ENCODE data around the gene COPS7B.

COPS7B gene

GRCh38 chr2:231785413-231785812 lies 832 bp upstream of the COPS7B start:
- DNase-seq (ENCODE audit: low read depth in 2 of 2, low spot score in 1 of 2) = no peak

- no peak for DNase-seq (ENCODE audit: low read depth in 2 of 2, low spot score in 1 of 2)
Observed at GRCh38 chr2:231785822-231786176, 446 bp upstream of the COPS7B start.

GRCh38 chr2:231786917-231787292 lies 660 bp downstream of the COPS7B start:
- DNase-seq (ENCODE audit: low read depth in 2 of 2, low spot score in 1 of 2) = no peak

GRCh38 chr2:231791107-231791506 lies 4.9 kb downstream of the COPS7B start:
- DNase-seq (ENCODE audit: low read depth in 2 of 2, low spot score in 1 of 2) = no peak

GRCh38 chr2:231794383-231794782 lies 8.1 kb downstream of the COPS7B start:
- DNase-seq (ENCODE audit: low read depth in 2 of 2, low spot score in 1 of 2) = no peak

- DNase-seq (ENCODE audit: low read depth in 2 of 2, low spot score in 1 of 2) = no peak
Observed at GRCh38 chr2:231795525-231796327, 9.5 kb downstream of the COPS7B start.

GRCh38 chr2:231800493-231801091 lies 14.3 kb downstream of the COPS7B start:
- no peak for DNase-seq (ENCODE audit: low read depth in 2 of 2, low spot score in 1 of 2)

GRCh38 chr2:231803501-231804138 lies 17.4 kb downstream of the COPS7B start:
- no peak for DNase-seq (ENCODE audit: low read depth in 2 of 2, low spot score in 1 of 2)

GRCh38 chr2:231807020-231807419 lies 20.8 kb downstream of the COPS7B start:
- no peak for DNase-seq (ENCODE audit: low read depth in 2 of 2, low spot score in 1 of 2)

- no peak for DNase-seq (ENCODE audit: low read depth in 2 of 2, low spot score in 1 of 2)
Observed at GRCh38 chr2:231810905-231811304, 24.7 kb downstream of the COPS7B start.

- no peak for DNase-seq (ENCODE audit: low read depth in 2 of 2, low spot score in 1 of 2)
Observed at GRCh38 chr2:231816327-231817026, 30.2 kb downstream of the COPS7B start.

- no peak for DNase-seq (ENCODE audit: low read depth in 2 of 2, low spot score in 1 of 2)
Observed at GRCh38 chr2:231819447-231820042, 33.3 kb downstream of the COPS7B start.

GRCh38 chr2:231820786-231821303 lies 34.6 kb downstream of the COPS7B start:
- no peak for DNase-seq (ENCODE audit: low read depth in 2 of 2, low spot score in 1 of 2)

GRCh38 chr2:231821908-231822307 lies 35.7 kb downstream of the COPS7B start:
- DNase-seq (ENCODE audit: low read depth in 2 of 2, low spot score in 1 of 2) = no peak

- DNase-seq (ENCODE audit: low read depth in 2 of 2, low spot score in 1 of 2) = no peak
Observed at GRCh38 chr2:231853105-231853504, 66.9 kb downstream of the COPS7B start.

GRCh38 chr2:231854616-231855125 lies 68.4 kb downstream of the COPS7B start:
- no peak for DNase-seq (ENCODE audit: low read depth in 2 of 2, low spot score in 1 of 2)

GRCh38 chr2:231856959-231857358 lies 70.7 kb downstream of the COPS7B start:
- no peak for DNase-seq (ENCODE audit: low read depth in 2 of 2, low spot score in 1 of 2)

Data from stimulated activated CD8-positive, alpha-beta memory T cell treated with anti-CD3 and anti-CD28 coated beads, Interleukin-4, amount 100 ng/mL, for 4 hours (primary cell).